HUES64 (cell line): Measurements from ENCODE around the gene SLC11A2.
"Not testable (repeated sequence)": the region's sequence is repeated elsewhere in the genome, so short reads cannot be mapped to it uniquely, and the experiment has no call there.

ENCODE experiments used
- H3K27ac ChIP-seq: 2 replicates; pipeline ENCODE4 v1.7.0; 2013; ENCODE audit warnings: low read depth, low read length, inconsistent platforms
- H3K27me3 ChIP-seq: 2 replicates; pipeline ENCODE4 v1.6.1; 2013; ENCODE audit warnings: mild to moderate bottlenecking, low read length; ENCODE audit not compliant: insufficient read depth
- H3K36me3 ChIP-seq: 2 replicates; pipeline ENCODE4 v1.6.1; 2013; ENCODE audit warnings: mild to moderate bottlenecking, low read length; ENCODE audit not compliant: insufficient read depth
- H3K4me1 ChIP-seq: 2 replicates; pipeline ENCODE4 v1.6.1; 2013; ENCODE audit warnings: mild to moderate bottlenecking, low read length, moderate library complexity; ENCODE audit not compliant: insufficient read depth
- H3K4me3 ChIP-seq: 2 replicates; pipeline ENCODE4 v1.5.1; 2013; ENCODE audit warnings: mild to moderate bottlenecking, low read length, moderate library complexity
- H3K9ac ChIP-seq: 2 replicates; pipeline ENCODE4 v1.6.1; 2013; ENCODE audit warnings: mild to moderate bottlenecking, low read depth, low read length
- H3K9me3 ChIP-seq: 2 replicates; pipeline ENCODE4 v1.6.1; 2013; ENCODE audit warnings: low read depth, low read length; ENCODE audit not compliant: insufficient read depth
- WGBS: fragments of 150-250, 120-280 bp; methylation state at CpG from one replicate; pipeline ENCODE4 v1.1.7; 2013; ENCODE audit warnings: missing lambda C conversion rate; 5-methylcytosine and 5-hydroxymethylcytosine counted together

The SLC11A2 gene

DNA sequence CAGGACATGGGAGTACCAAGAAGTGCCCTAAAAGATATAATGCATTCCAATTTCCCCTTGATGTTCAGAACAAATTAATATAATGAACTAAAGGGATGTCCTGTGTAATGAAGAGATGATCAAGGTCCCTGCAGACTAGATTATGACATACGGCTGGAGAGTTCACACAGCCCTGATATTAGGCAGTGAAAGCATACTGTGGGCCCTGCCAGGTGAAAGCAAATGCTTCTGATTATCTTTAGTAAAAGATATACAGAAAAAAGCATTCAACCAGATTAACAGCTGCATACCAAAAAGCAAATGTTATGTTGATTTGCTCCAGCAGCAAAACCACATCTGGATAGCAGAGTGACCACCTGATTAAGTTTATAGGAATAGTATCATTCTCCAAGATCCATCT lies 61.8 kb downstream of the SLC11A2 start:
- Histone ChIP-seq H3K4me1 (no peaks in the 10 kb centered on the region), H3K9me3 (no peaks in the 10 kb centered on the region), H3K4me3 (no peak overlapping the region), H3K27ac (no peak overlapping the region), H3K27me3 (no peaks in the 10 kb centered on the region), H3K9ac (no peak overlapping the region), H3K36me3 (no peaks in the 10 kb centered on the region)
- WGBS: 88% methylated on average over 1 of the region's 1 CpG

DNA sequence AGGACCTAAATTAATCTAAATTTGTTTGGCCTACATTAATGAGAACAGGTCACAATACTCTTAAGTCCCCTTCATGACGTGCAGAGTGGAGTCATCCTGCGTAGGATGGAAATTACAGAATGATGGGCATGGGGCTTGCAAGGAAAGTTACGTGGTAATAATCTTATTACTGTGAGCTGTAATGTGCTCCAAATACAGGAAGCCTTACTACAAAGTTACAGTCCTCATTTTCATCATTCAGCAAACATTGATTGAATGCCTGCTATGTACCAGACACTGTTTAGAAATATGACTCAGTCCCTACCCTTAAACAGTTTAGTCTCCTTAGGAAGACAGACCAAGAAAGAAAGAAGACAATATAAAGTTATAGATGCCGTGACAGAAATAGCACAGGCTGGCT lies 64.5 kb downstream of the SLC11A2 start:
- no peak overlapping the region for H3K4me3 ChIP-seq

DNA sequence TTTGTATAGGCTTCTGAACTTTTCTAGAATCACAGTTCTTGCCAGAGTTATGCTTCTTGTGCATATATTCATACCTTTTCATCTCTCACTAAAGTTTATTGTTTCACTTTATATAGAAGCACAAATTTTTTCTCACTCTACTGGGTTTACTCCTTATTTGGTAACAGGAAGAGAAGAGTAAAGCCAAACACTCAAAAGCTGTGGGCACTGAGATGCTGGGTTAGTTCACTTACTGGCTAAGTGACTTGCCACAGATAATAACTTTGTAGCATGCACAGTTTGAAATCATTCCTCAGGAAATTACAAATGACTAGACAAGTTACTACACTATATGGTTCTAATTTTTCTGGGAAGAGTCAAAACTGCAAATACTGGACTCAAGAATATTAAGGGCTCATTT lies 66.1 kb downstream of the SLC11A2 start:
- Histone ChIP-seq H3K9ac (no peak overlapping the region), H3K27me3 (no peaks in the 10 kb centered on the region), H3K36me3 (no peaks in the 10 kb centered on the region), H3K4me3 (no peak overlapping the region), H3K4me1 (no peaks in the 10 kb centered on the region), H3K27ac (no peak overlapping the region), H3K9me3 (no peaks in the 10 kb centered on the region)

More for the DNA sequence above, 64.5 kb downstream of the SLC11A2 start:
- Histone ChIP-seq H3K36me3 (no peaks in the 10 kb centered on the region), H3K27me3 (no peaks in the 10 kb centered on the region), H3K27ac (no peak overlapping the region), H3K4me1 (no peaks in the 10 kb centered on the region), H3K9ac (no peak overlapping the region), H3K9me3 (no peaks in the 10 kb centered on the region)
- 94% methylated on average over 4 of the region's 4 CpGs for WGBS

DNA sequence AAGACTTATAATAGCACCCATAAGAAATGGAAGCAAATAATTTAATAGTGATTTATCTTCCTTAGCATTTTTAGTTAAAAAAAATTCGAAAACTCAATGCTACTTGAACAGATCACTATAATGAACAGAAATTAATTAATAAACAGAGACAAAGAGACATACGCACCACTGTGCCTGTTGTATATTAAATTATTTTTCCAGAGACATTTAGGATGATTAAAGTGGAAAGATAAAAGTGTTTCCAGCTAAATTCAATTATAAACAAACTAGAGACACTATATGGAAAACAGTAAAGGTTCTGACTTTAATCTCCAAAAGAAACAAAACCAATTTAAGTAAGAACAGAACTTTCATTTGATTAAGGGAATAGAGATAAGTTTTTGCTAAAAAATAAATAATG lies 70.5 kb downstream of the SLC11A2 start:
- Histone ChIP-seq H3K9ac (no peak overlapping the region), H3K27ac (no peak overlapping the region), H3K27me3 (no peaks in the 10 kb centered on the region), H3K4me1 (no peaks in the 10 kb centered on the region), H3K9me3 (no peaks in the 10 kb centered on the region), H3K4me3 (no peak overlapping the region), H3K36me3 (no peaks in the 10 kb centered on the region)
- no CpG with 5 or more reads among the region's 2 CpGs for WGBS

- no peaks in the 10 kb centered on the region for H3K27me3 ChIP-seq
- H3K9me3 ChIP-seq: no peaks in the 10 kb centered on the region
- no peak overlapping the region for H3K4me3 ChIP-seq
- WGBS: 100% methylated on average over 1 of the region's 1 CpG
- H3K4me1 ChIP-seq: no peaks in the 10 kb centered on the region
- no peak overlapping the region for H3K9ac ChIP-seq
- no peak overlapping the region for H3K27ac ChIP-seq
- H3K36me3 ChIP-seq: no peaks in the 10 kb centered on the region
These were observed 70.9 kb downstream of the SLC11A2 start for GRCh38 chr12:50955288-50955687.

DNA sequence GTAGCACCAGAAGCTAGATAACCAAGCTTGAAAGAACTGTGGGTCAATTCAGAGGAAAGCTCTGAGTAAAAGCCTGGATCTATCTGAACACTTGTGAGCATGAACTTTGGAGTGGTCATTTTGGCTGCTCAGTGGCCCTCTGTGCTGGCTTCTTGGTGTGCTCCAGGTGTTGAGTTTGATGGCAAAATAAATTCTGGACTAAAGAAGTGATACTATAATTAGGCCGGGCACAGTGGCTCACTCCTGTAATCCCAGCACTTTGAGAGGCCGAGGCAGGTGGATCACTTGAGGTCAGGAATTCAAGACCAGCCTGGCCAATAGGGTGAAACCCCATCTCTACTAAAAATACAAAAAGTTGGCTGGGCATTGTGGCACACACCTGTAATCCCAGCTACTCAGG lies 71.4 kb downstream of the SLC11A2 start:
- 89% methylated on average over 2 of the region's 2 CpGs for WGBS
- not testable (repeated sequence) for H3K4me1 ChIP-seq, H3K9ac ChIP-seq, H3K36me3 ChIP-seq, H3K27me3 ChIP-seq, H3K4me3 ChIP-seq, H3K27ac ChIP-seq, H3K9me3 ChIP-seq

DNA sequence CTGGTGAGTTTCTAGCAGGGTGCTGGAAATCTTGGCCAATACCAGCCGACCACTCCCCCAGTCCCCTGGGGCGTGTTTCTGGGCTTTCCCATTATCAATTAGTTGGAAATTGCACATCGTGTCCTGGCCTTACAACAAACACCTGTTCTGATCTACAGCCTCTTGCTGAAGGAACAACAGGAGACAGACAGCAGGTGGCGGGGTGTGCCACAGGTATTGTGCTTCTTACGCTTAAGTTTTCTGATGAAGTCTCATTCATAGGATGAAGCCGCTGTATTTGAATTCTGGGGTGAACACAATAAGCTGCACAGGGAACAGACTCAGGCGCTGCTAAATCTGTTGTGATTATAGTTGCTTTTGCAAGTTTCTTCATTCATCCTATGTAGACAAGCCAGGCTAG lies 73.1 kb downstream of the SLC11A2 start:
- H3K9ac ChIP-seq: no peak overlapping the region
- H3K27me3 ChIP-seq: no peaks in the 10 kb centered on the region
- 93% methylated on average over 7 of the region's 7 CpGs for WGBS
- H3K27ac ChIP-seq: no peak overlapping the region
- no peak overlapping the region for H3K4me3 ChIP-seq
- no peaks in the 10 kb centered on the region for H3K36me3 ChIP-seq
- H3K4me1 ChIP-seq: no peaks in the 10 kb centered on the region
- H3K9me3 ChIP-seq: no peaks in the 10 kb centered on the region

GRCh38 chr12:50952510-50952909 lies 73.7 kb downstream of the SLC11A2 start, which contains the start of gene HIGD1C:
TSS of gene HIGD1C (plus strand) at chr12:50952544. CDS start at chr12:50953999, 1,455 bp downstream.
- Histone ChIP-seq H3K27ac (no peak within 1 kb of the TSS), H3K9ac (no peak within 1 kb of the TSS)
- WGBS: 94% methylated on average over 19 of the region's 19 CpGs

DNA sequence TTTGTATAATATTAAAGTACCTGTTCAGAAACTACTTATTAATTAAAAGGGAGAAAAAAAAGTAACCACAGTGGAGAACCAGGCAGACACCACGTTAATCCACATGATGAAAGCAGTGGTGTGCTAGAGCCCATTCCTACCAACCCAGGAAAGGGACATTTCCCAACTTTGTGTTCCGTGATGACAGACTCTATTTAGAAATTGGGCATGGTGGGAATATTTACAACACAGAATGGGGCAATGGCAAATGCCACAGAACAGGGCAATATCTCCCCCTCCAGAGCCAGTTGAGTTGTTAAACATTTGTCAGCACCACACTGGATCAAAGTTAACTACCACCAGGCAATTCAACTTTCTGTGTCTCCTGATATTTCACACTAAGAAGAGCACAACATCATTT lies 75.1 kb downstream of the SLC11A2 start:
- WGBS: 92% methylated on average over 2 of the region's 2 CpGs
- no peaks in the 10 kb centered on the region for H3K4me1 ChIP-seq
- H3K27me3 ChIP-seq: no peaks in the 10 kb centered on the region
- H3K27ac ChIP-seq: no peak overlapping the region
- H3K4me3 ChIP-seq: no peak overlapping the region
- no peaks in the 10 kb centered on the region for H3K9me3 ChIP-seq
- H3K9ac ChIP-seq: no peak overlapping the region
- H3K36me3 ChIP-seq: no peaks in the 10 kb centered on the region

More at GRCh38 chr12:50952510-50952909, 73.7 kb downstream of the SLC11A2 start, which contains the start of gene HIGD1C:
- no peak within 1 kb of the TSS for H3K4me3 ChIP-seq
- H3K9me3 ChIP-seq: no peaks in the 10 kb centered on the region
- H3K36me3 ChIP-seq: no peaks in the 10 kb centered on the region
- no peaks in the 10 kb centered on the region for H3K27me3 ChIP-seq
- H3K4me1 ChIP-seq: no peaks in the 10 kb centered on the region

GRCh38 chr12:50949801-50950302 lies 76.3 kb downstream of the SLC11A2 start:
- no peaks in the 10 kb centered on the region for H3K27me3 ChIP-seq
- H3K4me3 ChIP-seq: no peak overlapping the region
- no peak overlapping the region for H3K27ac ChIP-seq
- H3K4me1 ChIP-seq: no peaks in the 10 kb centered on the region
- 89% methylated on average over 4 of the region's 4 CpGs for WGBS
- no peaks in the 10 kb centered on the region for H3K9me3 ChIP-seq
- no peaks in the 10 kb centered on the region for H3K36me3 ChIP-seq
- H3K9ac ChIP-seq: no peak overlapping the region

- no peaks in the 10 kb centered on the region for H3K9me3 ChIP-seq
- WGBS: 97% methylated on average over 1 of the region's 4 CpGs
- H3K27ac ChIP-seq: no peak overlapping the region
- no peak overlapping the region for H3K9ac ChIP-seq
- H3K36me3 ChIP-seq: no peaks in the 10 kb centered on the region
- H3K27me3 ChIP-seq: no peaks in the 10 kb centered on the region
- H3K4me3 ChIP-seq: no peak overlapping the region
- H3K4me1 ChIP-seq: no peaks in the 10 kb centered on the region
These were observed 77.4 kb downstream of the SLC11A2 start for GRCh38 chr12:50948798-50949197.

DNA sequence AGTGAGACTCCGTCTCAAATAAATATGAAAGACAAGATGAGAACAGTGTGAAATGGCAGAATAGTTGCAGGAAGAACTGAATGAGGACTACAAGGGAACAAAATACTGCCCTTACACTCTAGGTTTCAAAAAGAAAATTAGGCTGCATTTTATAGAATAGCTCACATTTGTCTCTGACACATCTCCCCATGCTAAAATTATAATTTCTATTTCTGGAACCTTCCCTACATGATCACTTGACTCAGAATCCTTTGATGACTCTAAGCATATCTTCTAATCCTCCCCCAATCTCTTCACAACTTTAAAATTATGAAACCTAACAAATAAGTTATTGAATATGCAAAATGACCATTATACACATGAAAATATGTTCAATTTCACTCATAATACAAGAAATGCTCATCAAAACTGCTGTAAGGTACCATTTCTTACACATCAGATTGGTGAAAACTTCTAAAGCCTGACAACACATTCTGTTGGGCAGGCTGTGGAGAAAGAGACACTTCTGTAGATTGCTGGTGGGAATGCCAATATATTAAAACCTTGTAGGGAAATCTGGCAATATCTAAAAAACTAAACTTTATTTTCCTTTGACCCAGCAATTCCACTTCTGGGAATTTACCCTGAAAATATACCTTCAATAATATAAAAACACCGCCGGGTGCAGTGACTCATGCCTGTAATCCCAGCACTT lies 78.1 kb downstream of the SLC11A2 start:
- H3K9me3 ChIP-seq: no peaks in the 10 kb centered on the region
- H3K27me3 ChIP-seq: no peaks in the 10 kb centered on the region
- H3K9ac ChIP-seq: no peak overlapping the region
- no peaks in the 10 kb centered on the region for H3K4me1 ChIP-seq
- no peak overlapping the region for H3K4me3 ChIP-seq
- H3K36me3 ChIP-seq: no peaks in the 10 kb centered on the region
- no peak overlapping the region for H3K27ac ChIP-seq
- WGBS: 94% methylated on average over 3 of the region's 3 CpGs
